ENCODE measurements around the gene PDE6A.

PDE6A gene

DNA sequence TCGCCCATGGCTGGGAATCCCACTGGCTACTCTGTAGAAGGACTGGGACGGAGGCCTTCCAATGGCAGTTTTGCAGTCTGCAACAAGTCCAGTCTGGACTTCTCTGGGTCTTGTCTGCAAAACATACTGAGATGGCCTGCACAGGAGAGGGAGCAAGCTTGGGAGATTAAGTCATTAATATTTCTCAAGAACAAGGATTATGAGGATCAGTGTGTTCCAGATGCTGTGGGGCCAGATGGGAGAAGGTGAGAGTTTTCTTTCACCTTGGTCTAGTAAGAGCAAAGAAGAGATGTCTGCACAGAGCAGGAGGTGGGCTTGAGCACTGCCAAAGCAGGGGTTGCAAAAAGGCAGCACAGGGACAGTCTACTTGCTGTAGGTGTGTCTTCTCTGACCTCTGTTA is at the start of gene PDE6A:
Gene PDE6A, minus strand, starts transcription at position 128 of the 400 bp plus-strand sequence. Its CDS starts 120 bp downstream, at position 8.
- DNase-seq (ENCODE audit: extremely low read depth, low read depth) = no peak
- TF ChIP-seq, protein P1, sequence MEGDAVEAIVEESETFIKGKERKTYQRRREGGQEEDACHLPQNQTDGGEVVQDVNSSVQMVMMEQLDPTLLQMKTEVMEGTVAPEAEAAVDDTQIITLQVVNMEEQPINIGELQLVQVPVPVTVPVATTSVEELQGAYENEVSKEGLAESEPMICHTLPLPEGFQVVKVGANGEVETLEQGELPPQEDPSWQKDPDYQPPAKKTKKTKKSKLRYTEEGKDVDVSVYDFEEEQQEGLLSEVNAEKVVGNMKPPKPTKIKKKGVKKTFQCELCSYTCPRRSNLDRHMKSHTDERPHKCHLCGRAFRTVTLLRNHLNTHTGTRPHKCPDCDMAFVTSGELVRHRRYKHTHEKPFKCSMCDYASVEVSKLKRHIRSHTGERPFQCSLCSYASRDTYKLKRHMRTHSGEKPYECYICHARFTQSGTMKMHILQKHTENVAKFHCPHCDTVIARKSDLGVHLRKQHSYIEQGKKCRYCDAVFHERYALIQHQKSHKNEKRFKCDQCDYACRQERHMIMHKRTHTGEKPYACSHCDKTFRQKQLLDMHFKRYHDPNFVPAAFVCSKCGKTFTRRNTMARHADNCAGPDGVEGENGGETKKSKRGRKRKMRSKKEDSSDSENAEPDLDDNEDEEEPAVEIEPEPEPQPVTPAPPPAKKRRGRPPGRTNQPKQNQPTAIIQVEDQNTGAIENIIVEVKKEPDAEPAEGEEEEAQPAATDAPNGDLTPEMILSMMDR (IDR thresholded peaks at IDR 0.05; ENCODE audit: low read depth, low read length) = no peak

DNA sequence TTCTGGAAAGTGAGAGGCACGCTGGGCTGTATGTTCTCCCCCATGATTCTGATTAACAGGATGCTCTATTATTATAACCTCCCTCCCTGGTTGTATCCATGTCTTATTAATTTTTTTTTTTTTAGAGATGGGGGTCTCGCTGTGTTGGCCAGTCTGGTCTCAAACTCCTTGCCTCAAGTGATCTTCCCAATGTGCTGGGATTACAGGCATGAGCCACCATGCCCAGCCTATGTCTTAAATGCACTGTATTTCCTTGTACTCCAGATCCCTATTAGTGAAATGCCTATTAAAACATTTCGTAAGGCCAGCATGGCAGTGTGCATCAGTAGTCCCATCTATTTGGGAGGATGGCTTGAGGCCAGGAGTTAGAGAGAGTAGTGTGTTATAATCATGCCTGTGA is 48.9 kb upstream of the PDE6A start:
- TF ChIP-seq, protein P1 (IDR thresholded peaks at IDR 0.05; ENCODE audit: low read depth, low read length) = no peak
- no peak for DNase-seq (ENCODE audit: extremely low read depth, low read depth)

DNA sequence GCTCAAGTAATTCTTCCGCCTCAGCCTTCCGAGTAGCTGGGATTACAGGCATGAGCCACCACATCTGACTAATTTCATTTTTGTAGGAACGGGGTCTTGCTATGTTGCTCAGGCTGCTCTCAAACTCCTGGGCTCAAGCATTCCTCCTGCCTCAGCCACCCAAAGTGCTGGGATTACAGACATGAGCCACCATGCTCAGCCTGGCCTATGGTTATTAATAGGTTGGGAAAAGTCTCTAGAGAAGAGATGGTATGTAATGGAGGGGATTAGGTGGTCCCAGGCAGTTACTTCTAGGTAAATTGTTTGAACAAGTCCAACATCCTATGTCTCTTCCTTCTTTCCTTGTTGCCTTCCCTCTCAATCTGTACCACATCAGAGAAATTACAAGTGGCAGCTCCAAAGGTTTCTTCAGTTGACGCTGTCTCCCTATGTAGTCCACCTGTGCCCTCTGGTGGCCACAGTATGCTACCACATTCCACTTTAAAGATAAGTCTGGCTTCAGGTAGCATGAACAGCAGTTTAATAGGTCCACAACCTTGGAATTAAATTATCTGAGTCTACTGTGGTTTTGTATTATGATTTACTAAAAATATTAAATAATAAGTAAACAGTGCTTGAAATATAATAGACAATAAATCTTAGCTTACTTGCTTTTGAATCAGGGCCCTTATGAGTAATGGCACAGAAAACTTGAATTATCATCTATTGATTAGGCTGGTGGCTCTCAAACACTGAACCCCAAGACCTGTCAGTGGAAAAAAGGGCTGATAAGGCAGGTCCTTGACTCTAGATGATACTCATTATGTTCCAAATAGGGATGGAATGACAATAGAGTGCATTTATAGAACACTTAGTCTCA is 46.2 kb upstream of the PDE6A start:
- TF ChIP-seq, protein P1 (IDR thresholded peaks at IDR 0.05; ENCODE audit: low read depth, low read length) = peak; percentile 89
- DNase-seq (ENCODE audit: extremely low read depth, low read depth) = peak; percentile 39

DNA sequence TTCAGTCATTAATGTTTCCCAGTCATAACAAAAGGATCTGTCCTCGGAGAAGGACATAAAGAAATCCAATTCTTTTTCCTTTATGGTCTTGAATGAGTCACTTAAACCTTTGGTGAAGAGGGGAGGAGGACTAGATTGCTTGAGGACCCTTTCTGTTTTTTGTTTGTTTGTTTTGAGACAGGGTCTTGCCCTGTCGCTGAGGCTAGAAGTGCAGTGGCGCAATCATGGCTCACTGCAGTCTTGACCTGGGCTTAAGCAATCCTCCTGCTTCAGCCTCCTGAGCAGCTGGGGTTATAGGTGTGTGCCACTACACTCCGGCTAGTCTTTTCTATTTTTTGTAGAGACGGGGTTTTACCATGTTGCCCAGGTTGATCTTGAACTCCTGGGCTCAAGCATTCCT is 43.5 kb upstream of the PDE6A start:
- TF ChIP-seq, protein P1 (IDR thresholded peaks at IDR 0.05; ENCODE audit: low read depth, low read length) = no peak

DNA sequence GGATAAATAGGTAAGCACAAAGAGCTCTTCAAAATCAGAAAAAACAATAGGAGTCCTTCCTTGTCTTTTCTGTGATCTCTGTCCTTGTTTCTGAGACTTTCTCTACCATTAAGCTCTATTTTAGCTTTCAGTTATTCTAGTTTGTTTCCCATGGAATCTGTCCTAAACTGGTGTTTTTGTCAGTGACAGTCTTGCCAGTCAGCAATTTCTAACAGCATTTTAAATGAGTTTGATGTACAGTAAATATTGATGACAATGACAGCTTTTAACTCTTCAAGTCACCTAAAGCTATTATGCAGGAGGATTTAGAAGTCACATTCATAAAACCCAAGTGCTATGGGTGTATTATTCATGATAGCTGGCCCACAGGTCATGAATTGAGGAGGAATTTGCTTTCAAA is 37.9 kb upstream of the PDE6A start:
- TF ChIP-seq, protein P1 (IDR thresholded peaks at IDR 0.05; ENCODE audit: low read depth, low read length) = no peak
- no peak for DNase-seq (ENCODE audit: extremely low read depth, low read depth)

More for the DNA sequence above, 43.5 kb upstream of the PDE6A start:
- DNase-seq (ENCODE audit: extremely low read depth, low read depth) = no peak

DNA sequence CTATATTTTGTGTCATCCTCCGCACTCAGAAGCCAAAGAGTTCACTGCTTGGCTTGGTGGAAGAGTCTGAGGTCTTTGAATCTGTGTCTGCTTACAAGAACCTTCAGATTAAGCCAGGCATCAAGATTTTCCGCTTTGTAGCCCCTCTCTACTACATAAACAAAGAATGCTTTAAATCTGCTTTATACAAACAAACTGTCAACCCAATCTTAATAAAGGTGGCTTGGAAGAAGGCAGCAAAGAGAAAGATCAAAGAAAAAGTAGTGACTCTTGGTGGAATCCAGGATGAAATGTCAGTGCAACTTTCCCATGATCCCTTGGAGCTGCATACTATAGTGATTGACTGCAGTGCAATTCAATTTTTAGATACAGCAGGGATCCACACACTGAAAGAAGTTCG is 36.6 kb upstream of the PDE6A start:
- DNase-seq (ENCODE audit: extremely low read depth, low read depth) = no peak
- TF ChIP-seq, protein P1 (IDR thresholded peaks at IDR 0.05; ENCODE audit: low read depth, low read length) = no peak

DNA sequence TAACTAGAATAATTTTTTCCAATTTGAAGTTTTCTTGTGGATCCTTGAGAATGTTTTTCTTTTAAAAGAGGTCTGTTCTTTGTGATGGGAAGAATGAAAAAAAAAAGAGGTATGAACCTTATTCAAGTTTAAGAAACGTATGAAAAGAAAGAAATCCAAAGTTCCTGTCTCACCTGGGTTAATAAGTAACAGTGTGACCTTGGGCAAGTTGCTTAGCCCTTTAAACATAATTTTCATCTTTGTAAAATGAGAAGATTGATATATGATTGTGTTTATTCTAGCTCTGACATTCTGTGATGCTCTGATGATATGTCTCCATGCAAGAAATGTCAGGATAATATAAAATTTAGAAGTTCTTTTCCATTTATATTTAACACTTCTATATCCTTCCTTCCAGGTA is 35.3 kb upstream of the PDE6A start:
- TF ChIP-seq, protein P1 (IDR thresholded peaks at IDR 0.05; ENCODE audit: low read depth, low read length) = no peak
- no peak for DNase-seq (ENCODE audit: extremely low read depth, low read depth)

Data from AG09319 (cell line).